DMS79 treated with DMSO at 0.1 percent for 48 hours (cell line): ENCODE data around the gene NCL.
"Not testable (repeated sequence)": the region's sequence is repeated elsewhere in the genome, so short reads cannot be mapped to it uniquely, and the experiment has no call there.

Source experiments
- DNase-seq: peaks from one replicate; lab custom pipeline; 2025; lab: John Stamatoyannopoulos, UW

Gene NCL

GRCh38 chr2:231405601-231406367, 58.5 kb downstream of the NCL start:
- not testable (repeated sequence) for DNase-seq

DNA sequence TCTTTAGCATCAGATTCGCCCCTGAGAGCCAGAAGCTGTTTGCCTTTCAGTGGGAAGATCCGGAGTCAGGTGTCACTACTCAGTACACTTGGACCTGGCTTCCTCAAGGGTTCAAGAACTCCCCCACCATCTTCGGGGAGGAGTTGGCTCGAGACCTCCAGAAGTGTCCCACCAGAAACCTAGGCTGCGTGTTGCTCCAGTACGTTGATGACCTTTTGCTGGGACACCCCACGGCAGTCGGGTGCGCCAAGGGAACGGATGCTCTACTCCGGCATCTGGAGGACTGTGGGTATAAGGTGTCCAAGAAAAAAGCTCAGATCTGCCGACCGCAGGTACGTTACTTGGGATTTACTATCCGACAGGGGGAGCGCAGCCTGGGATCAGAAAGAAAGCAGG, 60.1 kb downstream of the NCL start:
- DNase-seq = peak; percentile 8
